DLD1 (cell line): Measurements from ENCODE around the gene KMT2C.
"Not testable (repeated sequence)": the region's sequence is repeated elsewhere in the genome, so short reads cannot be mapped to it uniquely, and the experiment has no call there.

Experiments
- in situ Hi-C: cut with HindIII; loops from 2 replicates; pipeline ENCODE4 v1.10.0; 2017; ENCODE audit warnings: low sequenced_read_pairs

Gene KMT2C

GRCh38 chr7:152219556-152219955 lies 216.2 kb downstream of the KMT2C start:
- in situ Hi-C loops: not testable (repeated sequence)

- in situ Hi-C loops: not testable (repeated sequence)
Observed at GRCh38 chr7:152208766-152209165, 227.0 kb downstream of the KMT2C start.

GRCh38 chr7:152204417-152204816 lies 231.4 kb downstream of the KMT2C start:
- in situ Hi-C loops: not testable (repeated sequence)

- in situ Hi-C loops: no loop called here
Observed at GRCh38 chr7:152203095-152203494, 232.7 kb downstream of the KMT2C start.

GRCh38 chr7:152202056-152202455 lies 233.7 kb downstream of the KMT2C start:
- in situ Hi-C loops: no loop called here

GRCh38 chr7:152200395-152200794 lies 235.4 kb downstream of the KMT2C start:
- in situ Hi-C loops: no loop called here

- in situ Hi-C loops: no loop called here
Observed at GRCh38 chr7:152196391-152196790, 239.4 kb downstream of the KMT2C start.

GRCh38 chr7:152193880-152194279 lies 241.9 kb downstream of the KMT2C start:
- in situ Hi-C loops: no loop called here

GRCh38 chr7:152189061-152189460 lies 246.7 kb downstream of the KMT2C start:
- in situ Hi-C loops: no loop called here

- in situ Hi-C loops: no loop called here
Observed at GRCh38 chr7:152185558-152185957, 250.2 kb downstream of the KMT2C start.

- in situ Hi-C loops: no loop called here
Observed at GRCh38 chr7:152180587-152180986, 255.2 kb downstream of the KMT2C start.

- in situ Hi-C loops: no loop called here
Observed at GRCh38 chr7:152180048-152180447, 255.8 kb downstream of the KMT2C start.

- in situ Hi-C loops: no loop called here
Observed at GRCh38 chr7:152178405-152179058, 257.3 kb downstream of the KMT2C start.

- in situ Hi-C loops: no loop called here
Observed at GRCh38 chr7:152177681-152178404, 258.0 kb downstream of the KMT2C start.

- in situ Hi-C loops: no loop called here
Observed at GRCh38 chr7:152176797-152177196, 259.0 kb downstream of the KMT2C start.

GRCh38 chr7:152173372-152174070 lies 262.3 kb downstream of the KMT2C start:
- in situ Hi-C loops: no loop called here

GRCh38 chr7:152162287-152162686 lies 273.5 kb downstream of the KMT2C start:
- in situ Hi-C loops: no loop called here

- in situ Hi-C loops: no loop called here
Observed at GRCh38 chr7:152161171-152161570, 274.6 kb downstream of the KMT2C start.

GRCh38 chr7:152158801-152159587 lies 276.8 kb downstream of the KMT2C start:
- in situ Hi-C loops: no loop called here

- in situ Hi-C loops: no loop called here
Observed at GRCh38 chr7:152152267-152152666, 283.5 kb downstream of the KMT2C start.

- in situ Hi-C loops: no loop called here
Observed at GRCh38 chr7:152149363-152149762, 286.4 kb downstream of the KMT2C start.
